Measurements from ENCODE around the gene PPP1R37. TPM values are rescaled to one million over a fixed set of nuclear protein-coding genes. Genes with fewer than 3 reads are reported as not detected.

The PPP1R37 gene
- total and polyA plus RNA-seq, 4 donors = 19.2 to 39.7 (median 25.9) TPM

DNA sequence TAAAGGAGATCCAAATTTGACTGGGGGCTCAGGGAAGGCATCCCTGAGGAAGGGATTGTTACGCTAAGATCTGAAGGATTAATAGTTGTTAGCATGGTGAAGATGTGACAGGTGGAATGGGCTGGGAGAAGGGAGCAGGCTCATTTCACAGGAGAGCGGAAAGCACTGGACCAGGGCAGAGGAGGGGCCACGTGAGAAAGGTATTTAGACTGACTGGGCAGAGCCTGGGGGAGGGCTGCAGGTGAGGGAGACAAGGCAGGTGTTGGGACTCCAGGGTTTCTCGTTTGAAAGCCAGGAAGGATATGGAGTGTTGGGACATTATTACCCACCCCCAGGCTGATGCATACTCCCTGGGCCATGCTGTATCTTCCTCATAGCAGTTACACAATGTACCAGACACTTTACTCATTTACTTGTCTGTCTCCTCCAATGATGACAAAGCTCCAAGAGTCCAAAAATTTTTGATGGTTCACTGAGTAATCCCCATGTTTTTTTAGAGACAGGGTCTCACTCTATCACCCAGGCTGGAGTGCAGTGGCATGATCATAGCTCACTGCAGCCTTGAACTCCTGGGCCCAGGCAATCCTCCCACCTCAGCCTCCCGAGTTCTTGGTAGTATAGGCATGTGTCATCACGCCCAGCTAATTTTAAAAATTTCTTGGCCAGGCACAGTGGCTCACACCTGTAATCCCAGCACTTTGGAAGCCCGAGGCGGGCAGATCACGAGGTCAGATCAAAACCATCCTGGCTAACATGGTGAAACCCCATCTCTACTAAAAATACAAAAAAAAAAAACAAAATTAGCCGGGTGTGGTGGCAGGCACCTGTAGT is 82.8 kb downstream of the PPP1R37 start:
- DNase-seq (no peak), ATAC-seq (ENCODE audit: insufficient read depth, low FRiP score) (no peak)
- no peak overlapping the region for H3K9ac ChIP-seq (ENCODE audit: insufficient read depth in 1 of 2, low read length in 2 of 2)
- WGBS, 2 donors = 79 to 84% methylated on average over 10 of the region's 10 CpGs
- peaks cover 0 to 3% (median 0%) of the 10 kb centered on the region in 4 donors for H3K36me3 ChIP-seq (ENCODE audit: control insufficient read depth in 4 of 4, insufficient read depth in 4 of 4, low read length in 4 of 4)
- H3K27me3 ChIP-seq (ENCODE audit: control insufficient read depth in 3 of 3, insufficient read depth in 3 of 3, low read length in 2 of 3) = no peaks in the 10 kb centered on the region
- H3K4me1 ChIP-seq (ENCODE audit: control insufficient read depth in 5 of 5, insufficient read depth in 5 of 5, low read length in 5 of 5) = peaks cover 0 to 18% (median 7%) of the 10 kb centered on the region in 5 donors
- TF ChIP-seq, protein P1, sequence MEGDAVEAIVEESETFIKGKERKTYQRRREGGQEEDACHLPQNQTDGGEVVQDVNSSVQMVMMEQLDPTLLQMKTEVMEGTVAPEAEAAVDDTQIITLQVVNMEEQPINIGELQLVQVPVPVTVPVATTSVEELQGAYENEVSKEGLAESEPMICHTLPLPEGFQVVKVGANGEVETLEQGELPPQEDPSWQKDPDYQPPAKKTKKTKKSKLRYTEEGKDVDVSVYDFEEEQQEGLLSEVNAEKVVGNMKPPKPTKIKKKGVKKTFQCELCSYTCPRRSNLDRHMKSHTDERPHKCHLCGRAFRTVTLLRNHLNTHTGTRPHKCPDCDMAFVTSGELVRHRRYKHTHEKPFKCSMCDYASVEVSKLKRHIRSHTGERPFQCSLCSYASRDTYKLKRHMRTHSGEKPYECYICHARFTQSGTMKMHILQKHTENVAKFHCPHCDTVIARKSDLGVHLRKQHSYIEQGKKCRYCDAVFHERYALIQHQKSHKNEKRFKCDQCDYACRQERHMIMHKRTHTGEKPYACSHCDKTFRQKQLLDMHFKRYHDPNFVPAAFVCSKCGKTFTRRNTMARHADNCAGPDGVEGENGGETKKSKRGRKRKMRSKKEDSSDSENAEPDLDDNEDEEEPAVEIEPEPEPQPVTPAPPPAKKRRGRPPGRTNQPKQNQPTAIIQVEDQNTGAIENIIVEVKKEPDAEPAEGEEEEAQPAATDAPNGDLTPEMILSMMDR (IDR thresholded peaks at IDR 0.05; ENCODE audit: control extremely low read depth, extremely low read depth) = no peak
- H3K9me3 ChIP-seq (ENCODE audit: control insufficient read depth in 4 of 4, insufficient read depth in 3 of 4, low read length in 3 of 4) = no peaks in the 10 kb centered on the region
- peak overlapping the region in 1 of 2 donors; percentile 5 for H3K27ac ChIP-seq (ENCODE audit: low read depth in 1 of 2, low read length in 1 of 2)
- no peak overlapping the region for H3K4me3 ChIP-seq

DNA sequence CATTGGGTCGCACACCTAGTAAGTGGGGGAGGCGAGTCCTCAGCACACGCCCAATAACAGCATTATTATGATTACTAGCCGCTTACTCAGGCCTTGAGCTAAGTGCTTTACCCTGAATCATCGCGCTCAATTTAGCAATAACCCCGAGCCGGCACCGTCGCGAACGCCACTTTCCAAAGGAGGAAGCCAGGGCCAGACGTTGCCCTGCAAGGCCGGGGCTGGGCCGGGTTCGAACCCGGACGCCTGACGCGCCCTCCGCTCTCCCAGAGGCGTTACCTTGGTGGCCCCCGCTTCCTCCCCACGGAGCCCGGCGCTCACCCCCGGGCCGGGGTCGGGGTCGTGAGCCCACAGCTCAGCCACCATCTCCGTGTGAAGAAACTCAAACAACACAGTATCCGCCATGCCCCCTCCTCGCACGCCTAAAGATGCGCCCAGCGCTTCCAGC is 84.9 kb downstream of the PPP1R37 start, which contains the start of gene TRAPPC6A:
Gene TRAPPC6A (minus strand): TSS at position 421 of the 445 bp plus-strand sequence. CDS start 19 bp downstream, at position 402.
- H3K4me1 ChIP-seq (ENCODE audit: control insufficient read depth in 5 of 5, insufficient read depth in 5 of 5, low read length in 5 of 5) = peaks cover 0 to 18% (median 7%) of the 10 kb centered on the region in 5 donors
- peak within 1 kb of the TSS; percentile 94 to 96 for H3K27ac ChIP-seq (ENCODE audit: low read depth in 1 of 2, low read length in 1 of 2)

DNA sequence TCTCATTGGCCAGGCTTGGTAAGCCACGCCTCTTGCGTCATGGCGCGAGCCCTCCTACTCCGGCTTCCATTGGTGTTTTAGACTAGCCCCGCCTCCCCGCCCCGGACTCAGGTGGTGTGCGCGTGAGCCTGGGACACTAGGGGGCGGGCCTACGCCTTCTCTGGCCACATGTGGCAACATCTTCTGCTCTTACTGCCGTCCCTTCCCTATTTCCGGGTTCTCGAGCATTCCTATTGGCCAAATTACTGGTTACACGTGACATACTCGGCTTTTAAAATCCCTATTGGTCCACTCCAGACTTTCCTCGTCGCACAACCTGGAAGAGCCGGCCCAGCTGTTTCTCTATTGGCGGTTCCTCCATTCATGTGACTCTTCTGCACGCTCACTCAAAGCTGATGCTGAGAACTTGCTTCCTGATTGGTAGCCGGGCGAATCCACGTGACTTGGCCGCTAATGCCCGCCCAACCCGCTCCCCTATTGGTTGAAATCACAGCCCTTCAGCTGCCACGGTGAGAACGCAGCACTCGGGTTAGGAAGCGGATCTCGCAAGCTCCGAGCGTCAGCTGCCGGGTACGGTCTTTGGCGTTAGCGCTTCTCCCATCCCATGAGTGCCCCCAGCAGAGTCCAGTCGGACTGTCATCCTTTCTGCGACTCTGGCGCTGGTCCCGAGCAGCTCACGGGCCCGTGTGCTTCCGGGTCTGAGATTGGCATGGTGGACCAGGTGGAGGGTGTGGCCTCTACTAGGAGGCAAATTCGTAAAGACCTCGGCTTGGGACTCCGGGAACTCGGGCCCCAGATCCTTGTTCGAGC is 85.5 kb downstream of the PPP1R37 start, which contains the start of gene BLOC1S3:
Gene BLOC1S3 (plus strand): TSS at position 523 of the 810 bp plus-strand sequence. CDS start 513 bp downstream, outside the sequence.
- DNase-seq (peak; percentile 100), ATAC-seq (ENCODE audit: insufficient read depth, low FRiP score) (peak; percentile 93)
- Histone ChIP-seq H3K36me3 (ENCODE audit: control insufficient read depth in 4 of 4, insufficient read depth in 4 of 4, low read length in 4 of 4) (peaks cover 0 to 3% (median 0%) of the 10 kb centered on the region in 4 donors), H3K27ac (ENCODE audit: low read depth in 1 of 2, low read length in 1 of 2) (peak within 1 kb of the TSS; percentile 94 to 96), H3K9ac (ENCODE audit: insufficient read depth in 1 of 2, low read length in 2 of 2) (peak within 1 kb of the TSS; percentile 81 to 86), H3K4me1 (ENCODE audit: control insufficient read depth in 5 of 5, insufficient read depth in 5 of 5, low read length in 5 of 5) (peaks cover 0 to 18% (median 7%) of the 10 kb centered on the region in 5 donors), H3K27me3 (ENCODE audit: control insufficient read depth in 3 of 3, insufficient read depth in 3 of 3, low read length in 2 of 3) (no peaks in the 10 kb centered on the region), H3K4me3 (peak within 1 kb of the TSS; percentile 72), H3K9me3 (ENCODE audit: control insufficient read depth in 4 of 4, insufficient read depth in 3 of 4, low read length in 3 of 4) (no peaks in the 10 kb centered on the region)
- TF ChIP-seq, protein P1 (IDR thresholded peaks at IDR 0.05; ENCODE audit: control extremely low read depth, extremely low read depth) = peak; percentile 3
- 0% methylated on average over 51 of the region's 51 CpGs for WGBS, 2 donors

More for the DNA sequence above, 84.9 kb downstream of the PPP1R37 start, which contains the start of gene TRAPPC6A:
- peak within 1 kb of the TSS; percentile 81 to 86 for H3K9ac ChIP-seq (ENCODE audit: insufficient read depth in 1 of 2, low read length in 2 of 2)
- H3K4me3 ChIP-seq = peak within 1 kb of the TSS; percentile 72
- WGBS, 2 donors = 1% methylated on average over 34 to 36 of the region's 36 CpGs
- ATAC-seq (ENCODE audit: insufficient read depth, low FRiP score) = peak; percentile 3
- H3K9me3 ChIP-seq (ENCODE audit: control insufficient read depth in 4 of 4, insufficient read depth in 3 of 4, low read length in 3 of 4) = no peaks in the 10 kb centered on the region
- TF ChIP-seq, protein P1 (IDR thresholded peaks at IDR 0.05; ENCODE audit: control extremely low read depth, extremely low read depth) = no peak
- H3K36me3 ChIP-seq (ENCODE audit: control insufficient read depth in 4 of 4, insufficient read depth in 4 of 4, low read length in 4 of 4) = peaks cover 0 to 3% (median 0%) of the 10 kb centered on the region in 4 donors
- H3K27me3 ChIP-seq (ENCODE audit: control insufficient read depth in 3 of 3, insufficient read depth in 3 of 3, low read length in 2 of 3) = no peaks in the 10 kb centered on the region
- peak in 1 of 3 donors; percentile 34 for DNase-seq
